Liver (tissue), 9 donors: ENCODE measurements around the gene LHX3. TPM values are rescaled to one million over a fixed set of nuclear protein-coding genes. Genes with fewer than 3 reads are reported as not detected.
"Not testable (repeated sequence)": the region's sequence is repeated elsewhere in the genome, so short reads cannot be mapped to it uniquely, and the experiment has no call there.

Source experiments
- DNase-seq: peaks from one replicate; pipeline ENCODE4 v3.0.0-alpha.2; 2017; ENCODE audit warnings: low spot score
- H3K27ac ChIP-seq, 2 donors: one replicate each; pipeline ENCODE4 v1.7.0; 2013; ENCODE audit warnings: inconsistent platforms in 2 of 2, low read length in 2 of 2, control low read depth in 1 of 2, low read depth in 1 of 2, mild to moderate bottlenecking in 1 of 2
- H3K27me3 ChIP-seq, 4 donors: one replicate each; pipeline versions ENCODE4 v1.6.1 to v1.7.0; 2013; ENCODE audit warnings: low read length in 3 of 4, inconsistent platforms in 1 of 4, mild to moderate bottlenecking in 1 of 4, moderate library complexity in 1 of 4; ENCODE audit not compliant: control insufficient read depth in 4 of 4, insufficient read depth in 4 of 4
- H3K36me3 ChIP-seq, 4 donors: one replicate each; pipeline versions ENCODE4 v1.6.1 to v1.7.0; 2013; ENCODE audit warnings: low read length in 3 of 4, mild to moderate bottlenecking in 3 of 4, low read depth in 1 of 4, moderate library complexity in 1 of 4; ENCODE audit not compliant: control insufficient read depth in 4 of 4, insufficient read depth in 3 of 4
- H3K4me1 ChIP-seq, 4 donors: one replicate each; pipeline versions ENCODE4 v1.6.1 to v1.7.0; 2013; ENCODE audit warnings: low read length in 3 of 4, mild to moderate bottlenecking in 3 of 4, moderate library complexity in 1 of 4; ENCODE audit not compliant: control insufficient read depth in 4 of 4, insufficient read depth in 4 of 4
- H3K4me3 ChIP-seq, 3 donors: one replicate each; pipeline versions ENCODE4 v1.6.1 to v1.7.0; 2013; ENCODE audit warnings: low read length in 3 of 3, control low read depth in 1 of 3, low read depth in 1 of 3, mild to moderate bottlenecking in 1 of 3
- H3K9ac ChIP-seq, 2 donors: one replicate each; pipeline ENCODE4 v1.7.0; 2013; ENCODE audit warnings: low read length in 2 of 2, mild to moderate bottlenecking in 2 of 2, moderate library complexity in 2 of 2, control low read depth in 1 of 2, low read depth in 1 of 2
- H3K9me3 ChIP-seq, 4 donors: one replicate each; pipeline versions ENCODE4 v1.6.1 to v1.7.0; 2013; ENCODE audit warnings: low read length in 3 of 4; ENCODE audit not compliant: control insufficient read depth in 4 of 4
- EGR1 ChIP-seq, 2 donors: IDR thresholded peaks; 2 replicates each; pipeline ENCODE4 v1.6.1; 2016 to 2018; ENCODE audit warnings: antibody characterized with exemption in 2 of 2, low read depth in 2 of 2
- FOXA1 ChIP-seq: IDR thresholded peaks from 2 replicates; pipeline ENCODE4 v1.6.1; 2016; ENCODE audit warnings: antibody characterized with exemption
- HNF4A ChIP-seq, 2 donors: conservative IDR thresholded peaks; 2 replicates each; pipeline ENCODE4 v1.6.1; 2016; ENCODE audit warnings: antibody characterized with exemption in 2 of 2, mild to moderate bottlenecking in 2 of 2
- HNF4G ChIP-seq: IDR thresholded peaks from 2 replicates; pipeline ENCODE4 v1.6.1; 2016; ENCODE audit warnings: antibody characterized with exemption
- JUND ChIP-seq, 2 donors: IDR thresholded peaks; 2 replicates each; pipeline ENCODE4 v1.6.1; 2016; ENCODE audit warnings: antibody characterized with exemption in 2 of 2
- SP1 ChIP-seq: IDR thresholded peaks from 2 replicates; pipeline ENCODE4 v1.6.1; 2018; ENCODE audit warnings: antibody characterized with exemption, mild to moderate bottlenecking
- YY1 ChIP-seq: IDR thresholded peaks from 2 replicates; pipeline ENCODE4 v1.6.1; 2016; ENCODE audit warnings: antibody characterized with exemption, mild to moderate bottlenecking
- WGBS: extraction: QIAGEN DNeasy Blood & Tissue Kit; methylation state at CpG from one replicate; pipeline ENCODE4 v1.1.7; 2013; 5-methylcytosine and 5-hydroxymethylcytosine counted together
- polyA plus RNA-seq, 2 donors: library from polyadenylated mRNA; stranded (reverse) in 1 of 2; unstranded in 1 of 2; fragments of 200-250 nt in 1 of 2; fragments of >200 nt in 1 of 2; fragmentation: Nextera tagmentation in 1 of 2; extraction: Ambion mirVana in 1 of 2; gene quantifications; one replicate each; pipeline versions ENCODE4 v1.2.1 to v1.2.3, GENCODE V29; 2013 to 2015
- total RNA-seq, 2 donors: library from RNA; depleted of rRNA; stranded (reverse); fragments of >200 nt; gene quantifications; one replicate each; pipeline ENCODE4 v1.2.3, GENCODE V29; 2014
- TF ChIP-seq, protein P1 (sequence below): fragments of 150-350 bp; IDR thresholded peaks from 2 replicates; pipeline ENCODE4 v1.5.1; 2017; ENCODE audit warnings: improper control_type of control experiment, low read depth, low read length; ENCODE audit not compliant: missing input control
- TF ChIP-seq, protein P2 (sequence below): IDR thresholded peaks from 2 replicates; pipeline ENCODE4 v1.6.1; 2016; ENCODE audit warnings: antibody characterized with exemption, mild to moderate bottlenecking
- TF ChIP-seq, protein P3 (sequence below): IDR thresholded peaks from 2 replicates; pipeline ENCODE4 v1.6.1; 2016; ENCODE audit warnings: antibody characterized with exemption
- TF ChIP-seq, protein P4 (sequence below): IDR thresholded peaks from 2 replicates; pipeline ENCODE4 v1.6.1; 2016; ENCODE audit warnings: antibody characterized with exemption
- donor health status: healthy.
- donor health status: healthy.
- donor health status: healthy.
- donor health status: healthy.
- donor health status: healthy.

The LHX3 gene
- total and polyA plus RNA-seq, 4 donors: not detected

DNA sequence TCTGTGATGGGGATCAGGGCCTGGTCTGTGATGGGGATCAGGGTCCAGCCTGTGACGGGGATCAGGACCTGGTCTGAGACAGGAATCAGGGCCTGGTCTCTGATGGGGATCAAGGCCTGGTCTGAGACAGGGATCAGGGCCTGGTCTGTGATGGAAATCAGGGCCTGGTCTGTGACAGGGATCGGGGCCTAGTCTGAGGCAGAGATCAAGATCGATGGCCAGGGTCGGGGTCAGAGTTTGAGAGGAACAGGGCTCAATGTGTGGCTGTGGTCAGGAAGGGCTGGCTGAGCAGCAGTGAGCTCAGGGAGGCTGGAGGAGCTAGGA lies 52.4 kb downstream of the LHX3 start (continued):
- TF ChIP-seq, protein P1, sequence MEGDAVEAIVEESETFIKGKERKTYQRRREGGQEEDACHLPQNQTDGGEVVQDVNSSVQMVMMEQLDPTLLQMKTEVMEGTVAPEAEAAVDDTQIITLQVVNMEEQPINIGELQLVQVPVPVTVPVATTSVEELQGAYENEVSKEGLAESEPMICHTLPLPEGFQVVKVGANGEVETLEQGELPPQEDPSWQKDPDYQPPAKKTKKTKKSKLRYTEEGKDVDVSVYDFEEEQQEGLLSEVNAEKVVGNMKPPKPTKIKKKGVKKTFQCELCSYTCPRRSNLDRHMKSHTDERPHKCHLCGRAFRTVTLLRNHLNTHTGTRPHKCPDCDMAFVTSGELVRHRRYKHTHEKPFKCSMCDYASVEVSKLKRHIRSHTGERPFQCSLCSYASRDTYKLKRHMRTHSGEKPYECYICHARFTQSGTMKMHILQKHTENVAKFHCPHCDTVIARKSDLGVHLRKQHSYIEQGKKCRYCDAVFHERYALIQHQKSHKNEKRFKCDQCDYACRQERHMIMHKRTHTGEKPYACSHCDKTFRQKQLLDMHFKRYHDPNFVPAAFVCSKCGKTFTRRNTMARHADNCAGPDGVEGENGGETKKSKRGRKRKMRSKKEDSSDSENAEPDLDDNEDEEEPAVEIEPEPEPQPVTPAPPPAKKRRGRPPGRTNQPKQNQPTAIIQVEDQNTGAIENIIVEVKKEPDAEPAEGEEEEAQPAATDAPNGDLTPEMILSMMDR: no peak

DNA sequence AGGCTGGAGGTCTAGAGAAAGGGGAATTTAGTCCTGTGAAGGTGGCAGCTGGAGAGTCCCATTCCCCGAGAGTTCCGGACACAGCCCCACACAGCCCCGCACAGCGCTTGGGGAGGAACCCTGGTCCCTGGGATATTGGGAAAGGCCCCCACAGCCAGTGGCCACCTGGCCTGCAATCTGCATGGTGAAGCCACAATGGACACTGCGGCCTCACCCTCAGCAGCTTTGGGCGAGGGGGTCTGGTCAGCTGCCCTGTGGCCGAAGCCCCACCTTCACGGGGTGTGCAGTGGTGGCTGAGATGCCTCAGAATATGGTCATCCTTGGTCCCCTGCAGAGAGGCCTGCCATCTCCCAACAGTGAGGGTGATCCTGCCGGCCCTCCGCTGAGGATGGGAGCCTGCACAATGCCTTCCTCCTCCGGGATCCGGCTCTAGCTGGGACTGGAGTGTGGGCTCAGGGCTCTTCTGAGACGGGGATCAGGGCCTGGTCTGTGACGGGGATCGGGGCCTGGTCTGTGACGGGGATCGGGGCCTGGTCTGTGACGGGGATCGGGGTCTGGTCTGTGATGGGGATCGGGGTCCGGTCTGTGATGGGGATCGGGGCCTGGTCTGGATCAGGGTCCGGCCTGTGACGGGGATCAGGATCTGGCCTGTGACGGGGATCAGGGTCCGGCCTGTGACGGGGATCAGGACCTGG lies 52.9 kb downstream of the LHX3 start:
- H3K9ac ChIP-seq: no peak overlapping the region
- no peak for DNase-seq
- TF ChIP-seq FOXA1: no peak
- no peak for TF ChIP-seq EGR1 (IDR thresholded peaks at IDR 0.05; ENCODE audit: low read depth in 2 of 2)
- no peaks in the 10 kb centered on the region for H3K4me1 ChIP-seq
- H3K9me3 ChIP-seq: no peaks in the 10 kb centered on the region
- no peaks in the 10 kb centered on the region for H3K27me3 ChIP-seq
- H3K36me3 ChIP-seq: no peaks in the 10 kb centered on the region
- H3K4me3 ChIP-seq: no peak overlapping the region
- 85% methylated on average over 27 of the region's 27 CpGs for WGBS
- no peak overlapping the region for H3K27ac ChIP-seq

DNA sequence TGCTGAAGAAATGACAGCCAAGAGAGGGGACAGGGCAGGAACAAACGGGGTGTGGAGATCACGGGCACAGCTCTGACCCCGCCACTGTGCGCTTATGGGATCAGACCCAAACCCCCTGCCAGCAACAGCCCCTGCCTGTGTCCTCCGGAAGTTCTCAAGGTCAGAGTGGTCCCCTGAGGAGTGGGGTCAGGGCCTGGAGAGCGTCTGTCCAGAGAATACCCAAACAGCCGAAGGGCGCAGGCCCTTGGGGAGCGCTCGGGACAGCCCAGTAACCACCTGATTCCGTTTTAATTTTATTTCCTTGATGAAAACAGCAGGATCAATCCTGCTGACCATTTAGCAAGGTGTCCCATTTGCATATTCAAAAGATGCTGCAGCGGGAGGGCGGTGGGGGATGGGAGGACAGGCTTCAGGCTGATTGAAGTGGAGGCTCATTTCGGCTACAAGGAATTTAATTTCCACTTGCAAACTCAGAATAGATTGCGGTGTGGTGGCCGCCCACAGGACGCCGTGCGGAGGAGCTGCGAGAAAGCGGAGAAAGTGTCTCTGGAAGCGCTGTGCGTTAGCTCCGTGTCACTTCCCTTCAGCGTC lies 53.6 kb downstream of the LHX3 start:
- no peaks in the 10 kb centered on the region for H3K27me3 ChIP-seq
- WGBS: 68% methylated on average over 25 of the region's 25 CpGs
- DNase-seq: no peak
- TF ChIP-seq EGR1 (IDR thresholded peaks at IDR 0.05; ENCODE audit: low read depth in 2 of 2): no peak
- no peak for TF ChIP-seq JUND (IDR thresholded peaks at IDR 0.05)
- no peak for TF ChIP-seq SP1
- TF ChIP-seq HNF4A (conservative IDR thresholded peaks at IDR 0.05): no peak
- TF ChIP-seq HNF4G: no peak
- no peak for TF ChIP-seq YY1
- TF ChIP-seq, protein P2, sequence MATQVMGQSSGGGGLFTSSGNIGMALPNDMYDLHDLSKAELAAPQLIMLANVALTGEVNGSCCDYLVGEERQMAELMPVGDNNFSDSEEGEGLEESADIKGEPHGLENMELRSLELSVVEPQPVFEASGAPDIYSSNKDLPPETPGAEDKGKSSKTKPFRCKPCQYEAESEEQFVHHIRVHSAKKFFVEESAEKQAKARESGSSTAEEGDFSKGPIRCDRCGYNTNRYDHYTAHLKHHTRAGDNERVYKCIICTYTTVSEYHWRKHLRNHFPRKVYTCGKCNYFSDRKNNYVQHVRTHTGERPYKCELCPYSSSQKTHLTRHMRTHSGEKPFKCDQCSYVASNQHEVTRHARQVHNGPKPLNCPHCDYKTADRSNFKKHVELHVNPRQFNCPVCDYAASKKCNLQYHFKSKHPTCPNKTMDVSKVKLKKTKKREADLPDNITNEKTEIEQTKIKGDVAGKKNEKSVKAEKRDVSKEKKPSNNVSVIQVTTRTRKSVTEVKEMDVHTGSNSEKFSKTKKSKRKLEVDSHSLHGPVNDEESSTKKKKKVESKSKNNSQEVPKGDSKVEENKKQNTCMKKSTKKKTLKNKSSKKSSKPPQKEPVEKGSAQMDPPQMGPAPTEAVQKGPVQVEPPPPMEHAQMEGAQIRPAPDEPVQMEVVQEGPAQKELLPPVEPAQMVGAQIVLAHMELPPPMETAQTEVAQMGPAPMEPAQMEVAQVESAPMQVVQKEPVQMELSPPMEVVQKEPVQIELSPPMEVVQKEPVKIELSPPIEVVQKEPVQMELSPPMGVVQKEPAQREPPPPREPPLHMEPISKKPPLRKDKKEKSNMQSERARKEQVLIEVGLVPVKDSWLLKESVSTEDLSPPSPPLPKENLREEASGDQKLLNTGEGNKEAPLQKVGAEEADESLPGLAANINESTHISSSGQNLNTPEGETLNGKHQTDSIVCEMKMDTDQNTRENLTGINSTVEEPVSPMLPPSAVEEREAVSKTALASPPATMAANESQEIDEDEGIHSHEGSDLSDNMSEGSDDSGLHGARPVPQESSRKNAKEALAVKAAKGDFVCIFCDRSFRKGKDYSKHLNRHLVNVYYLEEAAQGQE: no peak
- TF ChIP-seq, protein P1: no peak
- TF ChIP-seq, protein P3, sequence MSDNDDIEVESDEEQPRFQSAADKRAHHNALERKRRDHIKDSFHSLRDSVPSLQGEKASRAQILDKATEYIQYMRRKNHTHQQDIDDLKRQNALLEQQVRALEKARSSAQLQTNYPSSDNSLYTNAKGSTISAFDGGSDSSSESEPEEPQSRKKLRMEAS: no peak
- TF ChIP-seq, protein P4, sequence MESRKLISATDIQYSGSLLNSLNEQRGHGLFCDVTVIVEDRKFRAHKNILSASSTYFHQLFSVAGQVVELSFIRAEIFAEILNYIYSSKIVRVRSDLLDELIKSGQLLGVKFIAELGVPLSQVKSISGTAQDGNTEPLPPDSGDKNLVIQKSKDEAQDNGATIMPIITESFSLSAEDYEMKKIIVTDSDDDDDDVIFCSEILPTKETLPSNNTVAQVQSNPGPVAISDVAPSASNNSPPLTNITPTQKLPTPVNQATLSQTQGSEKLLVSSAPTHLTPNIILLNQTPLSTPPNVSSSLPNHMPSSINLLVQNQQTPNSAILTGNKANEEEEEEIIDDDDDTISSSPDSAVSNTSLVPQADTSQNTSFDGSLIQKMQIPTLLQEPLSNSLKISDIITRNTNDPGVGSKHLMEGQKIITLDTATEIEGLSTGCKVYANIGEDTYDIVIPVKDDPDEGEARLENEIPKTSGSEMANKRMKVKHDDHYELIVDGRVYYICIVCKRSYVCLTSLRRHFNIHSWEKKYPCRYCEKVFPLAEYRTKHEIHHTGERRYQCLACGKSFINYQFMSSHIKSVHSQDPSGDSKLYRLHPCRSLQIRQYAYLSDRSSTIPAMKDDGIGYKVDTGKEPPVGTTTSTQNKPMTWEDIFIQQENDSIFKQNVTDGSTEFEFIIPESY: no peak
- H3K27ac ChIP-seq: no peak overlapping the region
- no peaks in the 10 kb centered on the region for H3K9me3 ChIP-seq
- no peak overlapping the region for H3K9ac ChIP-seq
- H3K4me3 ChIP-seq: no peak overlapping the region
- no peaks in the 10 kb centered on the region for H3K36me3 ChIP-seq
- no peaks in the 10 kb centered on the region for H3K4me1 ChIP-seq

DNA sequence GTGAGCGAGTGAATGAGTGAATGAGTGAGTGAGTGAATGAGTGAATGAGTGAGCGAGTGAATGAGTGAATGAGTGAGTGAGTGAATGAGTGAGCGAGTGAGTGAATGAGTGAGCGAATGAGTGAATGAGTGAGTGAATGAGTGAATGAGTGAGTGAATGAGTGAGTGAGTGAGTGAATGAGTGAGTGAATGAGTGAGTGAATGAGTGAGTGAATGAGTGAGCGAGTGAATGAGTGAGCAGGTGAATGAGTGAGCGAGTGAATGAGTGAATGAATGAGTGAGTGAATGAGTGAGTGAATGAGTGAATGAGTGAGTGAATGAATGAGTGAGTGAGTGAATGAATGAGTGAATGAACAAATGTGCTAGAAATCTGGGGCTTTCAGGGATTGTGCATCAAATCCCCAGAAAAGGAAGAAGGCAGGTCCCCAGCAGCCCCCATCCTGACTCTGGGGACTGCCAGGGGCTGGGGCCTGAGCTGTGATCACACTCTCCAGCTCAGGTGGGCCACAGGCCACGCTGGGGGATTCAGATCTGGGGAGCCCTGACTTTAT lies 54.2 kb downstream of the LHX3 start:
- not testable (repeated sequence) for H3K27ac ChIP-seq, DNase-seq
- 91% methylated on average over 7 of the region's 7 CpGs for WGBS

More for the DNA sequence above, 54.2 kb downstream of the LHX3 start:
- H3K9me3 ChIP-seq, H3K27me3 ChIP-seq, H3K36me3 ChIP-seq, H3K4me3 ChIP-seq, H3K9ac ChIP-seq, H3K4me1 ChIP-seq: not testable (repeated sequence)
